Aortic smooth muscle cell (primary cell): Measurements from ENCODE around the gene FUT2. TPM values are rescaled to one million over a fixed set of nuclear protein-coding genes. Genes with fewer than 3 reads are reported as not detected.

Source experiments
- total RNA-seq: library from RNA; depleted of rRNA; stranded (reverse); fragments of >200 nt; gene quantifications from 2 replicates; pipeline ENCODE4 v1.2.3, GENCODE V29; 2014

Gene FUT2
- total RNA-seq: not detected in 2 replicates

DNA sequence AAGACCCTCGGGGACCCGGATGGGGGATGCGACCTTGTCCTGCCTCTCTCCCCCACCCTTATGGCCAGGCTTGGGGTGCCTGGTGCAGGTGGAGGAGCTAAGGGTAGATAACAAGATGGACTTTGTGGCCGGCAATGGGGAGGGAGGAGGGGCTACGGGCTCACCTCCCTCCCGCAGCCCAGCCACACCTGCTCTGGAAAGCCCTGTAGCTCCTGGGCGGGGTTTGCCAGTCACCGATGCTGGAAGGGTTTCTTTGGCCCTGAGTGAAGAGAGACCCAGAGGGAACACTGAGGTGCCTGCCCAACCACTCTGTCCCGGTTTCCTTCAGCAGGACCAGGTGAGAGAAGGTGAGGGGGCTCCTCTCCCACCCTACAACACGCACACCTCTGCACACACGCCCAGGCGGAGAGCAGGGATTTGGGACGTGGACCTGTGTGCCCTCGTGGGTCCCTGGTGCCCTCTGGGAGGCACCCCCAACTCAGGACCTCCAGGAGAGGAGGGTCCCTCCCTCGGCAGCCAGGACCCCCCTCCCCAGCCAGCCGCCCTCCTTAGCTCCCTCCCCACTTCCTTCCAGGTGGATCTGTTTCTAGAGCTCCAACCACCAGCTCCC lies at the start of gene FUT2:
Gene FUT2 (plus strand): TSS at position 229 of the 610 bp plus-strand sequence. CDS start 6,986 bp downstream, outside the sequence.

DNA sequence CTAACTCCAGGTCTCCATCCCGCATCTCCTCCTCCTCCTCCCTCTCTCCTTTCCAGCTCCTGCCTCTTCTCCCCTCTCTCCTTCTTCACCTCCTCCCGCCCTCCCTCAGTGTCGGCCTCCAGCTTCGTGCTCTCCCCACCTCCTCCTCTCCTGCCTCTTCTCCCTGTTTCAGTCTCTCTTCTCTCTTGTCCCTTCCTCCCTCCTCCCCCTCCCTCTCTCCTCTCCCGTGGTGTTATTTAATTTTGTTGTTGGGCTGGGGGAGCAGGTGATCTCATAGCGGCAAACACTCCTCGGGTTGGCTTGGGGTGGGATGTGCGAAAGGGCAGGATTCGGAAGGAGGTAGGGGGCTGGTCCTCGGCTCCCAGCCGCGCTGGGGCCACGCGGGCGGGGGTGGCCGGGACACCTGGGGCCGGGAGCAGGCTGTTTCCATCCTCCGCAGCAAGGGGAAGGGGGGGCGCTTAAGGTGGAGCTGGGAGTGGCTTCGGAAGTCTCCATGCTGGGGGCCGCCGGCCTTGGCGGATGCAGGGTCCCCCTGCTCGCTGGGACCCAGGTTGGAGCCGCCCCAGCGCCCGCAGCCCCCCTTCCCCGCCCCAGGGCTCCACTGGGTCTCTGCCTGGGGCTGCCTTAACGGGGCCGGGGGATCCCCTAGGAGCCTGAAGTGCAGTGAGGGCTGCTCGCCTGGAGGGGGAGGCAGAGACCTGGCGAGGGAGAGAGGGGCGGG lies 49.6 kb upstream of the FUT2 start, which contains the start of gene CA11:
Gene CA11 (minus strand): TSS at position 187 of the 721 bp plus-strand sequence. CDS start 555 bp downstream, outside the sequence.

GRCh38 chr19:48672994-48673393 lies 22.8 kb upstream of the FUT2 start, which contains the start of gene NTN5:
Gene NTN5, minus strand, starts transcription at chr19:48673017. Its CDS starts 2,031 bp downstream, at chr19:48670986.

DNA sequence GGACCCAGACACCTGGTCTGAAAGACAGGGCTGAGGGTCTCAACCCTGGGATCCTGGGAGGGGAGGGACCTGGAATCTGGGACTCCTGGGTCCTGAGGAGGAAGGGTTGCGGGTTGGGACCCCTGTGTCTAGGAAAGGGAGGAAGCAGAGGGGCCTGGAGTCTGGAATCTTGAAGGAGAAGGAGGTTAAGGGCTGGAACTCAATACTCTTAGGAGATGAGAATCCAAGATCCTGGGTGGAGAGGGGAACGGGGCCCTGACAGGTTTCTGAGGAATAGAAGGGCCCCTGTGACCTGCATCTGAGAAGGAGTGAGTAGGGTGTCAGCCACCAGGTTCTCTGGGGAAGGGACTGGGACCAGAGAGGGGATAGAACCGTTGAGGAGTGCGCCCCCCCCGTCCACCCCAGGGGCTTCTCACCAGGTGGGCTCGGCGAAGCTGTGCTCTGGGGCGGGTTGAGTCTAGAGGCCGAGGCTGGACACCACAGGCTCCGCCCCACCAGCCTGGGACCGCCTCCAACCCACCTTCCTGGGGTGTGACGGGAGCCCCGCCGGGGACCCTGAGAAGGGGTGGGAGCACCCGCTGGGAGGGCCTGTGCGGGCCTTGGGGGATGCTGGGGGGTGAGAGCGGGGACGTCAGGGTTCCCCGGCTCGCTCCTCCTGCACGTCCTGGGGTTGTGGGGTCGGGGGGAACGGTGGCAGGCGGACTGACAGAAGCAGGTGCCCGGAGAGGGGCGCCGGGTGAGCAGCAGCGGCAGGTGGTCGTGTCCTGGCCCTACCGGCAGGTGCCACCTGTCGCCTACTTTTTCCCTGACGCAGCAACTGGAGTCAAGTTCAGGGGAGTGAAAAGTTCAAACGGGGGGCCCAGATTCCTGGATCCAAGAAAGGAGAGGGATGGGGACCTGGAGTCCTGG lies 23.7 kb downstream of the FUT2 start, which contains the start of gene MAMSTR:
Gene MAMSTR (minus strand): TSS at position 463 of the 909 bp plus-strand sequence. CDS start 694 bp downstream, outside the sequence.

DNA sequence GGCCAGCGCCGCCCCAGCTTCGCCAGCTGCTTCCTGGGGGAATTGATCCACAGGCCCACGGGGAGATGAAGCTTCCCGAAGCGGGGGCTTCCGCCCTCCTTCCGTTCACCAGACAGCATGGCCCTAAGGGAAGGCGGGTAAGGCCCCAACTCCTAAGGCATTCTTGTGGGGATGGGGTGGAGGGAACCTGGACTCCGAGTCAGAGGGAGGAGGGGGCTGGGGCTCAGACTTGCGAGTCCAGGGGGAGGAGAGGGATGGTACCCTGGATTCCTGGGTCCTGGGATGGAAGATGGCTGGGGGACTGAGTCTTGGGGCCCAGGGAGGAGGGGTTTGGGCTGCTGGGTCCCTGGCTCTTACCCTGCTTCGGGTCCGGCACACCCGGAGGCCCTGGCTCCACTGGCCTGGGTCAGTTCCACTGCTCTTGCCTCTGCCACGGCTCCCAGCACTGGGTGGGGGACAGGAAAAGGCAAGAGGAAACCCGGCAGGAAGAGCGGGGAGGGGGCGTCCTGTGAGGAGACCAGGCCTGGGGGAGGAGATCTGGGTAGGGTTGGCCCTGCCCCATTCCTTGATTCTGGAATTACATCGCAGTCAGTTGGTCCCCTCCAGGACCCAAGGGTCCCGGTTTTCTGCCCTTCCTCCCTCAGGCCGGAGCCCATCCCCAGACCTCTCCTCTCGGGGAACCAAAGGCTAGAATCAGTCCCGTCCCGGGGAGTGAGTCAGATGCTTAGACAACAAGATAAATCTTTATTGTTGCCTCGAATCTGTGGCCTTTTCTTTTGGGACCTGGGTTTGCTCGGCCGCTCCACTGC lies 44.6 kb downstream of the FUT2 start, which contains the start of gene RASIP1:
Gene RASIP1 (minus strand): TSS at position 447 of the 809 bp plus-strand sequence. CDS start 328 bp downstream, at position 119.

DNA sequence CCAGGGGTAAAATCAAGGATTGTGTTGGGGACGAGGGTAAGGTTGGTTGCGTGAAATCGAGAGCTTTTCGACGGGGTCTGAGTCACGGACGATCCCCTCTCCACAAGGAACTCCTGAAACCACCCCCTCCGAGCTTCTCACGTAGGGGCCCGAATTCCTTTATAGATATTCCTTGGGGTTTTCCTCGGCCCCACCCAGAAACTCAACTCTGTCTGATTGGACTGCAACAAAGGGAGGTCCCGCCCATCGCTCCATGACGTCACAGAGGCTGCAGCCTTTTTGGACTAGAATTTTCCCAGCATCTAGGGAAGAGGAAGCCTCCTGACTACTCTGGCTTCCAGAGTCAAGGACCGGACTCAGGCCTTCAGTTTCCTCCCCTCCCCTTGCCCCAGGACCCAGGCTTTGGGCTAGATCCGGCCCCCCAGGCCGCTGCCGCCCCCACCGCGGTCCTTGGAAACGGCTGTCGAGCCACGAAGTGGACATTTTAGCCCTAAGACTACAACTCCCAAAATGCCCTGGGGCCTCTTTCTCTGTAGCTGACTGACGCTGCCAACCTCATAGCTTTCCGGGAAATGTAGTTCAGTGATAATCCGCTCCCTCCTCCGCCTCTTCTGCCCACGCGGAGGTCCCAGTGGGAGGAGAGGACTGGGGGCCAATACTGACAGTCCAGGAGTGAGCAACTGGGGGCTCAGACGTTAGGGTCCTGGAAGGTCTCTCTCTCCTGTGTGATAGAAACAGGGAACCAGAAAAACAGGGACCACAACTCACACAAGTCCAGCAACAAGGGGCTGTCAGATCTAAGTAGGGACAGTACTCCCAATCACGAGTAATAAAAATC lies 51.2 kb downstream of the FUT2 start, which contains the start of gene IZUMO1:
Gene IZUMO1 (minus strand): TSS at position 172 of the 838 bp plus-strand sequence. CDS start 1,050 bp downstream, outside the sequence.

GRCh38 chr19:48752496-48753365 lies 57.0 kb downstream of the FUT2 start, which contains the start of gene FUT1:
Gene FUT1, minus strand, starts transcription at chr19:48752641. Its CDS starts 1,360 bp downstream, at chr19:48751281.

GRCh38 chr19:48755084-48755641 lies 59.4 kb downstream of the FUT2 start, which contains the start of gene FGF21:
Gene FGF21, plus strand, starts transcription at chr19:48755524. Its CDS starts 713 bp downstream, at chr19:48756237.

Other genes with a start within 250 kb of the FUT2 start
- 17.2 and 19.7 TPM in 2 replicates for gene GRWD1, start 250.0 kb upstream of the FUT2 start, total RNA-seq
- 0.25 and 0.26 TPM in 2 replicates for gene KCNJ14, start 240.4 kb upstream of the FUT2 start, total RNA-seq
- 33.4 and 42.8 TPM in 2 replicates for gene CYTH2, start 226.6 kb upstream of the FUT2 start, total RNA-seq
- gene LMTK3, start 184.1 kb upstream of the FUT2 start, total RNA-seq: under 0.01 TPM in 1 of 2 replicates, not detected in the other
- not detected in 2 replicates for gene SULT2B1, start 143.8 kb upstream of the FUT2 start, total RNA-seq
- gene SPACA4, start 89.2 kb upstream of the FUT2 start, total RNA-seq: not detected in 2 replicates
- gene FAM83E, start 80.9 kb upstream of the FUT2 start, total RNA-seq: 0.25 and 1.3 TPM in 2 replicates
- 1,560 and 1,803 TPM in 2 replicates for gene RPL18, start 76.8 kb upstream of the FUT2 start, total RNA-seq
- gene SPHK2, start 76.5 kb upstream of the FUT2 start, total RNA-seq: 6.6 and 7.6 TPM in 2 replicates
- 6.7 and 10.6 TPM in 2 replicates for gene DBP, start 58.6 kb upstream of the FUT2 start, total RNA-seq
- 0.93 and 1.1 TPM in 2 replicates for gene CA11, start 49.8 kb upstream of the FUT2 start, total RNA-seq
- gene NTN5, start 23.0 kb upstream of the FUT2 start, total RNA-seq: under 0.01 and 0.06 TPM in 2 replicates
- 0.50 and 0.53 TPM in 2 replicates for gene MAMSTR, start 23.8 kb downstream of the FUT2 start, total RNA-seq
- gene RASIP1, start 44.6 kb downstream of the FUT2 start, total RNA-seq: 1.1 and 2.1 TPM in 2 replicates
- gene IZUMO1, start 50.9 kb downstream of the FUT2 start, total RNA-seq: not detected in 2 replicates
- 0.25 and 0.26 TPM in 2 replicates for gene FUT1, start 56.7 kb downstream of the FUT2 start, total RNA-seq
- gene FGF21, start 59.6 kb downstream of the FUT2 start, total RNA-seq: not detected in 2 replicates
- 25.0 and 27.4 TPM in 2 replicates for gene BCAT2, start 115.1 kb downstream of the FUT2 start, total RNA-seq
- 1.2 and 4.5 TPM in 2 replicates for gene HSD17B14, start 140.5 kb downstream of the FUT2 start, total RNA-seq
- gene PLEKHA4, start 172.6 kb downstream of the FUT2 start, total RNA-seq: 17.2 and 18.3 TPM in 2 replicates
- gene PPP1R15A, start 176.4 kb downstream of the FUT2 start, total RNA-seq: 57.1 and 97.7 TPM in 2 replicates
- under 0.01 TPM in 1 of 2 replicates, not detected in the other for gene TULP2, start 202.8 kb downstream of the FUT2 start, total RNA-seq
- 169 and 221 TPM in 2 replicates for gene NUCB1, start 204.3 kb downstream of the FUT2 start, total RNA-seq
- 0.12 TPM in 1 of 2 replicates, not detected in the other for gene DHDH, start 237.7 kb downstream of the FUT2 start, total RNA-seq